Tibial nerve (tissue), 4 donors: ENCODE measurements around the gene P3H4.

Experiments
- CTCF ChIP-seq, 5 experiments: fragments of 200-600 bp in 3 of 5; fragments of 450-650 bp in 2 of 5; sonication (generic) in 3 of 5; IDR thresholded peaks; one replicate each; pipeline ENCODE4 v1.5.1; 2016 to 2019; ENCODE audit warnings: antibody characterized with exemption in 5 of 5, mild to moderate bottlenecking in 3 of 5, moderate library complexity in 2 of 5
- EP300 ChIP-seq, 2 donors: sonication (generic); formaldehyde crosslinking; IDR thresholded peaks; one replicate each; pipeline ENCODE4 v1.6.1; 2017; ENCODE audit warnings: antibody characterized with exemption in 2 of 2, mild to moderate bottlenecking in 1 of 2

- TF ChIP-seq EP300 (IDR thresholded peaks at IDR 0.05) (no peak), CTCF (IDR thresholded peaks at IDR 0.05) (peak in 1 of 5 experiments; percentile 57)
These were observed 34.6 kb downstream of the P3H4 start for GRCh38 chr17:41777157-41777573.
